MM.1S (cell line): Measurements from ENCODE around the gene PPP1R9A.

Source experiments
- DNase-seq: peaks from one replicate; pipeline ENCODE4 v3.0.0-alpha.2; 2015
- H2AFZ ChIP-seq: fragments of 300-600 bp; sonication (generic); 2 replicates; pipeline ENCODE4 v1.6.0; 2016; ENCODE audit warnings: antibody characterized with exemption, low read length
- H3F3A ChIP-seq: fragments of 300-600 bp; sonication (generic); 2 replicates; pipeline ENCODE4 v1.6.1; 2016; ENCODE audit warnings: mild to moderate bottlenecking, antibody characterized with exemption, low read length, moderate library complexity, mixed read lengths; ENCODE audit not compliant: insufficient read depth
- H3K27ac ChIP-seq: fragments of 300-600 bp; sonication (generic); 2 replicates; pipeline ENCODE4 v1.5.1; 2016; ENCODE audit warnings: mild to moderate bottlenecking, low read length
- H3K27me3 ChIP-seq: fragments of 300-600 bp; sonication (generic); replicated peaks from 2 replicates; pipeline ENCODE4 v1.6.0; 2016; ENCODE audit warnings: low read length; ENCODE audit not compliant: insufficient read depth
- H3K36me3 ChIP-seq: fragments of 300-600 bp; sonication (generic); replicated peaks from 2 replicates; pipeline ENCODE4 v1.6.1; 2016; ENCODE audit warnings: mild to moderate bottlenecking, low read length, mixed read lengths; ENCODE audit not compliant: insufficient read depth
- H3K4me1 ChIP-seq: fragments of 300-600 bp; sonication (generic); 2 replicates; pipeline ENCODE4 v1.6.1; 2016; ENCODE audit warnings: low read length, mixed read lengths
- H3K4me2 ChIP-seq: fragments of 300-600 bp; sonication (generic); 2 replicates; pipeline ENCODE4 v1.6.0; 2016; ENCODE audit warnings: low read depth, low read length
- H3K4me3 ChIP-seq: fragments of 300-600 bp; sonication (generic); 2 replicates; pipeline ENCODE4 v1.5.1; 2016; ENCODE audit warnings: low read length, mixed read lengths
- H3K79me2 ChIP-seq: fragments of 300-600 bp; sonication (generic); 2 replicates; pipeline ENCODE4 v1.6.1; 2016; ENCODE audit warnings: mixed run types, low read length, mixed read lengths
- H3K9ac ChIP-seq: fragments of 300-600 bp; sonication (generic); 2 replicates; pipeline ENCODE4 v1.6.1; 2016; ENCODE audit warnings: low read length, mixed read lengths
- H3K9me2 ChIP-seq: fragments of 300-600 bp; sonication (generic); replicated peaks from 2 replicates; pipeline ENCODE4 v1.6.1; 2016; ENCODE audit warnings: mild to moderate bottlenecking, low read length, mixed read lengths; ENCODE audit not compliant: insufficient read depth
- H3K9me3 ChIP-seq: fragments of 300-600 bp; sonication (generic); replicated peaks from 2 replicates; pipeline ENCODE4 v1.6.1; 2016; ENCODE audit warnings: mild to moderate bottlenecking, low read length, mixed read lengths; ENCODE audit not compliant: insufficient read depth
- H4K20me1 ChIP-seq: fragments of 300-600 bp; sonication (generic); 2 replicates; pipeline ENCODE4 v1.6.1; 2016; ENCODE audit warnings: mild to moderate bottlenecking, low read length, moderate library complexity, mixed read lengths; ENCODE audit not compliant: insufficient read depth
- CTCF ChIP-seq: fragments of 300-600 bp; sonication (generic); IDR thresholded peaks from 2 replicates; pipeline ENCODE4 v1.5.1; 2016; ENCODE audit warnings: antibody characterized with exemption, low read length, mixed read lengths
- EZH2 ChIP-seq: fragments of 300-600 bp; sonication (generic); optimal IDR thresholded peaks from 2 replicates; pipeline ENCODE3; 2017; ENCODE audit warnings: low read depth, mild to moderate bottlenecking, antibody characterized with exemption, low read length, mixed read lengths
- EZH2phosphoT487 ChIP-seq: fragments of 300-600 bp; sonication (generic); IDR thresholded peaks from 2 replicates; pipeline ENCODE4 v1.6.1; 2018; ENCODE audit warnings: antibody characterized with exemption, low read length

PPP1R9A gene

GRCh38 chr7:95245828-95246500 is 338.6 kb downstream of the PPP1R9A start:
- Histone ChIP-seq H3K27me3 (no peaks in the 10 kb centered on the region), H3F3A (no peaks in the 10 kb centered on the region), H2AFZ (no peak overlapping the region), H3K9me2 (no peaks in the 10 kb centered on the region), H3K9ac (no peak overlapping the region), H4K20me1 (no peaks in the 10 kb centered on the region), H3K4me3 (no peak overlapping the region), H3K27ac (no peak overlapping the region), H3K4me1 (no peaks in the 10 kb centered on the region), H3K4me2 (no peak overlapping the region), H3K9me3 (no peaks in the 10 kb centered on the region), H3K79me2 (no peaks in the 10 kb centered on the region), H3K36me3 (no peaks in the 10 kb centered on the region)
- TF ChIP-seq CTCF (no peak), EZH2phosphoT487 (no peak), EZH2 (no peak)
- DNase-seq, result no peak

GRCh38 chr7:95246831-95247370 is 339.5 kb downstream of the PPP1R9A start:
- H3K9me3 ChIP-seq, result no peaks in the 10 kb centered on the region
- no peak overlapping the region for H3K4me2 ChIP-seq
- peak overlapping the region; percentile 45 for H2AFZ ChIP-seq
- H3K9me2 ChIP-seq, result no peaks in the 10 kb centered on the region
- no peaks in the 10 kb centered on the region for H3K36me3 ChIP-seq
- no peaks in the 10 kb centered on the region for H3K79me2 ChIP-seq
- TF ChIP-seq EZH2phosphoT487, result no peak
- TF ChIP-seq CTCF, result peak; percentile 78
- TF ChIP-seq EZH2, result no peak
- H3K4me1 ChIP-seq, result no peaks in the 10 kb centered on the region
- no peak overlapping the region for H3K4me3 ChIP-seq
- no peaks in the 10 kb centered on the region for H3F3A ChIP-seq
- no peak overlapping the region for H3K9ac ChIP-seq
- H3K27me3 ChIP-seq, result no peaks in the 10 kb centered on the region
- no peak overlapping the region for H3K27ac ChIP-seq
- no peaks in the 10 kb centered on the region for H4K20me1 ChIP-seq
- peak; percentile 75 for DNase-seq

- Histone ChIP-seq H3K79me2 (no peaks in the 10 kb centered on the region), H3K9ac (no peak overlapping the region), H3K9me2 (no peaks in the 10 kb centered on the region), H3K4me3 (no peak overlapping the region), H3K4me2 (no peak overlapping the region), H3K27ac (no peak overlapping the region), H3F3A (no peaks in the 10 kb centered on the region), H3K36me3 (no peaks in the 10 kb centered on the region), H3K4me1 (no peaks in the 10 kb centered on the region), H3K27me3 (no peaks in the 10 kb centered on the region), H3K9me3 (no peaks in the 10 kb centered on the region), H4K20me1 (no peaks in the 10 kb centered on the region), H2AFZ (no peak overlapping the region)
- no peak for DNase-seq
- TF ChIP-seq CTCF (no peak), EZH2phosphoT487 (no peak), EZH2 (no peak)
Measured at GRCh38 chr7:95250571-95250970, 343.2 kb downstream of the PPP1R9A start.
